Measurements from ENCODE around the gene NTF4.

DNA sequence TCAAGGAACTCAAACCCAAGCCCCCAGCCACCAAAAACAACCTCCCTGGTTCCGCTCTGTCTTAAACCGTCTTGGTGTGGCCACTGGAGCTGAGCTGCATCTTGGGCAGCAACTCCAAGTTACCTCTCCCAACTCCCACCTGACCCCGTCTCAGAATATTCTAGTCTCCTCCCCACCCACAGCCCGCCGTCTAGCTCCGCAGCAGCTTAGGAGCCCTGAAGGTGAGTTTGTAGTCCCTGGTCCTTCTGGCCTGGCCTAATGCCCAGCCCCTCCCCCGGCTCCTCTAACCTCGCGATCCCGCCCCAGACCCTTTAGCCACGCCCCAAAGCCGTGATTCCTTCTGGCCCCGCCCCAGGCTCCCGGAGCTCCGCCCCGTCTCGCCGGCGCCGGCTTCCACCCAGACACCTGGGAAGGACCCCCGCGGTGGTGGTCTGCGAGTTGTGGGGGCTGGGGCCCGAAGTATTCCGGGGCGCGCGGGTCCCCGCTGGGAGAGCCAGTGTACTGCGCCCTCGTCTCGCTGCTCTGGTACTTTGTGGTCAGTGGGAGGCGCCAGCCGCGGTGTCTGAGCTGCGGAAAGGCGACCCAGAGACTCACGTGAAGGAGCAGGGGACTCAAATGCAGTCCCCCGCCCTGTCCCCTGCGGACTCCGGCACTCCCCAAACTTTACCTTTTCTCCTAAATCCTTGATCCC is 45.2 kb downstream of the NTF4 start:
- TF ChIP-seq, protein P1, sequence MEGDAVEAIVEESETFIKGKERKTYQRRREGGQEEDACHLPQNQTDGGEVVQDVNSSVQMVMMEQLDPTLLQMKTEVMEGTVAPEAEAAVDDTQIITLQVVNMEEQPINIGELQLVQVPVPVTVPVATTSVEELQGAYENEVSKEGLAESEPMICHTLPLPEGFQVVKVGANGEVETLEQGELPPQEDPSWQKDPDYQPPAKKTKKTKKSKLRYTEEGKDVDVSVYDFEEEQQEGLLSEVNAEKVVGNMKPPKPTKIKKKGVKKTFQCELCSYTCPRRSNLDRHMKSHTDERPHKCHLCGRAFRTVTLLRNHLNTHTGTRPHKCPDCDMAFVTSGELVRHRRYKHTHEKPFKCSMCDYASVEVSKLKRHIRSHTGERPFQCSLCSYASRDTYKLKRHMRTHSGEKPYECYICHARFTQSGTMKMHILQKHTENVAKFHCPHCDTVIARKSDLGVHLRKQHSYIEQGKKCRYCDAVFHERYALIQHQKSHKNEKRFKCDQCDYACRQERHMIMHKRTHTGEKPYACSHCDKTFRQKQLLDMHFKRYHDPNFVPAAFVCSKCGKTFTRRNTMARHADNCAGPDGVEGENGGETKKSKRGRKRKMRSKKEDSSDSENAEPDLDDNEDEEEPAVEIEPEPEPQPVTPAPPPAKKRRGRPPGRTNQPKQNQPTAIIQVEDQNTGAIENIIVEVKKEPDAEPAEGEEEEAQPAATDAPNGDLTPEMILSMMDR (IDR thresholded peaks at IDR 0.05): peak in 1 of 12 donors; percentile 12
- no peak for TF ChIP-seq POLR2A (IDR thresholded peaks at IDR 0.05)
